Neural progenitor cell (in vitro differentiated cells): ENCODE data around the gene BRAT1. TPM values are rescaled to one million over a fixed set of nuclear protein-coding genes. Genes with fewer than 3 reads are reported as not detected.

Experiments used
- DNase-seq: peaks from one replicate; pipeline ENCODE4 v3.0.0-alpha.2; 2016; ENCODE audit warnings: low spot score
- H2AFZ ChIP-seq: fragments of 200-600 bp; sonication (generic); replicated peaks from 2 replicates; pipeline ENCODE4 v1.6.1; 2016; ENCODE audit warnings: antibody characterized with exemption
- H3F3A ChIP-seq: fragments of 200-600 bp; sonication (generic); 2 replicates; pipeline ENCODE4 v1.6.1; 2016; ENCODE audit warnings: antibody characterized with exemption, low read depth
- H3K27ac ChIP-seq: fragments of 200-600 bp; sonication (generic); 2 replicates; pipeline ENCODE4 v1.5.1; 2016; ENCODE audit warnings: mild to moderate bottlenecking
- H3K27me3 ChIP-seq: fragments of 200-600 bp; sonication (generic); 2 replicates; pipeline ENCODE4 v1.6.1; 2016; ENCODE audit warnings: mild to moderate bottlenecking, moderate library complexity
- H3K36me3 ChIP-seq: fragments of 200-600 bp; sonication (generic); 2 replicates; pipeline ENCODE4 v1.5.1; 2016
- H3K4me1 ChIP-seq: fragments of 200-600 bp; sonication (generic); 2 replicates; pipeline ENCODE4 v1.6.1; 2016; ENCODE audit warnings: mixed run types
- H3K4me2 ChIP-seq: fragments of 200-600 bp; sonication (generic); 2 replicates; pipeline ENCODE4 v1.6.1; 2016
- H3K4me3 ChIP-seq: fragments of 200-600 bp; sonication (generic); 2 replicates; pipeline ENCODE4 v1.5.1; 2016
- H3K79me2 ChIP-seq: fragments of 200-600 bp; sonication (generic); 2 replicates; pipeline ENCODE4 v1.6.1; 2016; ENCODE audit warnings: low read depth
- H3K9ac ChIP-seq: fragments of 200-600 bp; sonication (generic); 2 replicates; pipeline ENCODE4 v1.6.1; 2016
- H3K9me3 ChIP-seq: fragments of 200-600 bp; sonication (generic); 2 replicates; pipeline ENCODE4 v1.5.1; 2016; ENCODE audit warnings: low read depth
- H4K20me1 ChIP-seq: fragments of 200-600 bp; sonication (generic); 2 replicates; pipeline ENCODE4 v1.6.1; 2016; ENCODE audit warnings: low read depth
- H3K27ac Mint-ChIP-seq: 3 replicates; pipeline ENCODE4 v1.8.0; 2021; ENCODE audit warnings: mixed read lengths
- H3K27me3 Mint-ChIP-seq: 2 replicates; pipeline ENCODE4 v1.8.0; 2022; ENCODE audit warnings: low read depth, mild to moderate bottlenecking, inconsistent platforms, moderate library complexity, mixed read lengths; ENCODE audit not compliant: insufficient read depth
- H3K36me3 Mint-ChIP-seq: 3 replicates; pipeline ENCODE4 v1.8.0; 2021; ENCODE audit warnings: mixed read lengths
- H3K4me1 Mint-ChIP-seq: 3 replicates; pipeline ENCODE4 v1.8.0; 2021; ENCODE audit warnings: mixed read lengths
- H3K4me3 Mint-ChIP-seq: 3 replicates; pipeline ENCODE4 v1.8.0; 2021; ENCODE audit warnings: mild to moderate bottlenecking, moderate library complexity, mixed read lengths
- H3K9me3 Mint-ChIP-seq: 3 replicates; pipeline ENCODE4 v1.8.0; 2020; ENCODE audit warnings: mixed read lengths
- EZH2 ChIP-seq: fragments of 200-600 bp; sonication (generic); IDR thresholded peaks from 2 replicates; pipeline ENCODE4 v1.6.1; 2017; ENCODE audit warnings: antibody characterized with exemption, mild to moderate bottlenecking, moderate library complexity
- EZH2phosphoT487 ChIP-seq: fragments of 200-600 bp; sonication (generic); IDR thresholded peaks from 2 replicates; pipeline ENCODE4 v1.6.1; 2017; ENCODE audit warnings: antibody characterized with exemption
- total RNA-seq: library from RNA; depleted of rRNA; stranded (reverse); fragments of >200 nt; gene quantifications from 2 replicates; pipeline ENCODE4 v1.2.3, GENCODE V29; 2015; ENCODE audit warnings: low replicate concordance
- TF ChIP-seq, protein P1 (sequence below): fragments of 200-600 bp; sonication (generic); IDR thresholded peaks from 2 replicates; pipeline ENCODE4 v1.5.1; 2017; ENCODE audit warnings: antibody characterized with exemption, mild to moderate bottlenecking

BRAT1 gene
- total RNA-seq, 1 donor from 2014 or later = 9.3 TPM

DNA sequence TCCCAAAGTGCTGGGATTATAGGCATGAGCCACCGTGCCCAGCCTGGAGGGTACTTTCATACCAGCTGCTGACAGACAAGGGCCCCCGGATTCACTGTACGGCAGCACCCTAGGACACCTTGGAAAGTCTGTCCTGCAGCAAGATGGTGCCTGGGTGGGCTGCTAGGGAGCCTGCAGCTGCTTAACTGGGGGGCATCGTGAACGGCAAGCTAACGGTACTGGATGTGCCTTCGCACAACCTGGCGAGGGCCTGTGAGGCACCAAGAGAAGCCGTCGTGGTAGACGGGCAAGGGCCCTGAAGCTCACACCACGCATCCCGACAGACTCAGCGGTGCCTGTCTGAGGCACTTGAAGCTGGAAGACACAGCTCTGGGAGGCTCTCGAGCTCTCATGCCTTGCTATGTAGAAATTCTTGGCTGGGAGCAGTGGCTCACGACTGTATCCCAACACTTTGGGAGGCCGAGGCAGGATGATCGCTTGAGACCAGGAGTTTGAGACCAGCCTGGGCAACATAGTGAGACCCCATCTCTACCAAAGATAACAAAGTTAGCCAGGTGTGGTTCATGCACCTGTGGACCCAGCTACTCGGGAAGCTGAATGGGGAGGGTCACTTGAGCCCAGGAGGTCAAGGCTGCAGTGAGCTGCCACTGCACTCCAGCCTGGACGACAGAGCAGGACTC lies 9.4 kb downstream of the BRAT1 start:
- Histone ChIP-seq H3K4me2 (no peak overlapping the region), H3K27me3 (no peaks in the 10 kb centered on the region), H3K9me3 (no peaks in the 10 kb centered on the region), H3K27ac (no peak overlapping the region), H3K79me2 (peaks cover 15% of the 10 kb centered on the region), H3K36me3 (peaks cover 3% of the 10 kb centered on the region), H3K9ac (no peak overlapping the region), H2AFZ (no peak overlapping the region), H3K4me3 (no peak overlapping the region), H3F3A (peaks cover 3% of the 10 kb centered on the region), H3K4me1 (no peaks in the 10 kb centered on the region), H4K20me1 (peaks cover 12% of the 10 kb centered on the region)
- no peak for DNase-seq
- Mint-ChIP-seq H3K4me3 (no peak overlapping the region), H3K36me3 (peaks cover 20% of the 10 kb centered on the region), H3K27me3 (peaks cover 8% of the 10 kb centered on the region), H3K9me3 (no peaks in the 10 kb centered on the region), H3K27ac (no peak overlapping the region), H3K4me1 (no peaks in the 10 kb centered on the region)
- TF ChIP-seq, protein P1, sequence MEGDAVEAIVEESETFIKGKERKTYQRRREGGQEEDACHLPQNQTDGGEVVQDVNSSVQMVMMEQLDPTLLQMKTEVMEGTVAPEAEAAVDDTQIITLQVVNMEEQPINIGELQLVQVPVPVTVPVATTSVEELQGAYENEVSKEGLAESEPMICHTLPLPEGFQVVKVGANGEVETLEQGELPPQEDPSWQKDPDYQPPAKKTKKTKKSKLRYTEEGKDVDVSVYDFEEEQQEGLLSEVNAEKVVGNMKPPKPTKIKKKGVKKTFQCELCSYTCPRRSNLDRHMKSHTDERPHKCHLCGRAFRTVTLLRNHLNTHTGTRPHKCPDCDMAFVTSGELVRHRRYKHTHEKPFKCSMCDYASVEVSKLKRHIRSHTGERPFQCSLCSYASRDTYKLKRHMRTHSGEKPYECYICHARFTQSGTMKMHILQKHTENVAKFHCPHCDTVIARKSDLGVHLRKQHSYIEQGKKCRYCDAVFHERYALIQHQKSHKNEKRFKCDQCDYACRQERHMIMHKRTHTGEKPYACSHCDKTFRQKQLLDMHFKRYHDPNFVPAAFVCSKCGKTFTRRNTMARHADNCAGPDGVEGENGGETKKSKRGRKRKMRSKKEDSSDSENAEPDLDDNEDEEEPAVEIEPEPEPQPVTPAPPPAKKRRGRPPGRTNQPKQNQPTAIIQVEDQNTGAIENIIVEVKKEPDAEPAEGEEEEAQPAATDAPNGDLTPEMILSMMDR = no peak
- TF ChIP-seq EZH2phosphoT487 (no peak), EZH2 (no peak)

DNA sequence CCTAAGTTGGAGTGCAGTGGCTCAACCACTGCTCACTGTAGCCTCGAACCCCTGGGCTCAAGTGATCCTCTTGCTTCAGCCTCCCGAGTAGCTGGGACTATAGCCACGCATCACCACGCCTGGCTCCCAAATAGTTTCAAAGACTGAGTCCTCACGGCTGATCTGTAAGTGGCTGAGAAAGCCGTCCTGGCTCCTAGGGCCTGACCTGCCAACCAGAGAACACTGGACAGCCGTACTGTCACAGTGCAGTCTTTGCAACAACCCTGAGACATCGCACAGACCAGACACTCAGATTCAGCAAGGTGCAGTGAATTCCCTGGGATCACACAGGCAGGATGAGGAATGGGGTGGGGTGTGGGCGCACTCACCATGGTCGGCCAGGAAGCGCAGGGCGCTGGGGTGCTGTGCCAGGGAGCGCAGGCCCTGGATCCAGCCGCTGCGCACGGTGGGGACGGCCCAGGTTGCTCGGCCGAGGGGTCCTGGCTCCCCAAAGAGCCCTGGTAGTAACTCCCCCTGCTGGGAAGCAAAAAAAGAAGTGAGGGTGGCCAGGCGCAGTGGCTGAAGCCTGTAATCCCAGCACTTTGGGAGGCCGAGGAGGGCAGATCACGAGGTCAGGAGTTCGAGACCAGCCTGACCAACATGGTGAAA lies 10.7 kb downstream of the BRAT1 start:
- no peaks in the 10 kb centered on the region for H3K4me1 ChIP-seq
- H3K4me1 Mint-ChIP-seq = no peaks in the 10 kb centered on the region
- peaks cover 7% of the 10 kb centered on the region for H4K20me1 ChIP-seq
- H3K27me3 Mint-ChIP-seq = peaks cover 8% of the 10 kb centered on the region
- no peaks in the 10 kb centered on the region for H3K9me3 Mint-ChIP-seq
- peaks cover under 1% of the 10 kb centered on the region for H3F3A ChIP-seq
- no peak overlapping the region for H3K9ac ChIP-seq
- H3K4me2 ChIP-seq = no peak overlapping the region
- H3K36me3 ChIP-seq = peaks cover 3% of the 10 kb centered on the region
- peaks cover 6% of the 10 kb centered on the region for H3K79me2 ChIP-seq
- no peaks in the 10 kb centered on the region for H3K9me3 ChIP-seq
- H3K27ac Mint-ChIP-seq = no peak overlapping the region
- no peak overlapping the region for H3K4me3 Mint-ChIP-seq
- H3K27me3 ChIP-seq = no peaks in the 10 kb centered on the region
- H3K27ac ChIP-seq = no peak overlapping the region
- no peak for DNase-seq
- peaks cover 16% of the 10 kb centered on the region for H3K36me3 Mint-ChIP-seq
- no peak overlapping the region for H3K4me3 ChIP-seq
- TF ChIP-seq EZH2phosphoT487 (no peak), EZH2 (no peak)
- TF ChIP-seq, protein P1 = no peak
- H2AFZ ChIP-seq = no peak overlapping the region

DNA sequence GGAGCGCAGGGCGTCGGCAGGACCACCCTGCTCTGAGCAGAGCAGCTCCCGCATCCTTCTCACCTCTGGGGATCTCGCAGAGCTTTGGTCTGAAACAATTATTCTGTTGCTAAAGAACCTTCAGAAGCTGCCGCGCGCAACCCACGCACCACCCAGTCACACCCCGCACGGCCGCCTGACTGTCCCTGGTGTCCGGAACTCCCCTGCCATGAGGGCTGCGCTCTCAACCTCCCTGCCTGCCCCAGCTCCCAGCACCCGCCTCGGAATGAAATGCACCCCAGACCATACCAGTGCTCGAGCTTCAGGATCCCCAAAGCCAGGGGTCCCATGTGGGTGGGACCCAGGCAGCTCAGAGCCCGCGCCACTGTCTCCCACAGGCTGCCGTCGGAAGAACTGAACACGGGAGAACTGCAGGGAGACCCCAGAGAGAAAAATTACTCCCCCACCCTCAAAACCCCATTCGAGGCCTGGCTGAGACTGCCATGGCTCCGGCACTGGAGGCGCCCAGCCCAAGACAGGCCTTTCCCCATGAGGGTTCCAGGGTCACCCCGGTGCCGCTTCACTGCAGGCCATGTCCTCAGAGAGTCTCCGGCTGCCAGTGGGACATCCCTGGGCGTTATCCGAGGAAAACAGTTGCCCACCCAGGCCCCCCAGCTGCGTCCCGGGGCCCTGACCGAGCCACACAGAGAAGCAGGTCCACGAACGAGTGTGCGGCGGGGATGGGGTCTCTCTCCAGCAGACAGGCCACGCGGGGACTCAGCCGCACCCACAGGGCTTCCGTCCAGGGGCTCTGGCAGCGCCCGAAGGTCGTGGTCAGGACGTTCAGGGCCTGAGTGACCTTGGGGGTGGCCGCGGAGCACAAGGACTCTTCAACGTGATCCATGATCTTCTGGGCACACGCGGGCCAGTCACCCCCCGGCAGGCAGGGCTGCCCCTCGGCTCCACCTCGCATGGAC lies 12.1 kb downstream of the BRAT1 start:
- Histone ChIP-seq H3K27ac (no peak overlapping the region), H3K27me3 (no peaks in the 10 kb centered on the region), H3K4me1 (no peaks in the 10 kb centered on the region), H3K79me2 (no peaks in the 10 kb centered on the region), H3F3A (no peaks in the 10 kb centered on the region), H2AFZ (no peak overlapping the region), H3K4me2 (no peak overlapping the region), H3K9me3 (no peaks in the 10 kb centered on the region), H3K9ac (no peak overlapping the region), H3K4me3 (no peak overlapping the region), H4K20me1 (no peaks in the 10 kb centered on the region), H3K36me3 (peaks cover 3% of the 10 kb centered on the region)
- Mint-ChIP-seq H3K27ac (peak overlapping the region; percentile 37), H3K4me1 (no peaks in the 10 kb centered on the region), H3K4me3 (no peak overlapping the region), H3K36me3 (peaks cover 11% of the 10 kb centered on the region), H3K9me3 (no peaks in the 10 kb centered on the region), H3K27me3 (peaks cover 8% of the 10 kb centered on the region)
- TF ChIP-seq, protein P1 = no peak
- no peak for TF ChIP-seq EZH2phosphoT487
- no peak for TF ChIP-seq EZH2
- DNase-seq = no peak
